ENCODE results near the gene PUS7L.

- TF ChIP-seq POLR2A (IDR thresholded peaks at IDR 0.05; ENCODE audit: low read depth, low read length) (no peak), POLR2AphosphoS5 (IDR thresholded peaks at IDR 0.05; ENCODE audit: low read depth, low read length) (no peak), TAF1 (IDR thresholded peaks at IDR 0.05; ENCODE audit: borderline replicate concordance, low read depth, low read length) (no peak)
Observed at GRCh38 chr12:43807386-43807785, 48.8 kb upstream of the PUS7L start.
